ENCODE data around the gene KRTAP9-9.

The KRTAP9-9 gene

DNA sequence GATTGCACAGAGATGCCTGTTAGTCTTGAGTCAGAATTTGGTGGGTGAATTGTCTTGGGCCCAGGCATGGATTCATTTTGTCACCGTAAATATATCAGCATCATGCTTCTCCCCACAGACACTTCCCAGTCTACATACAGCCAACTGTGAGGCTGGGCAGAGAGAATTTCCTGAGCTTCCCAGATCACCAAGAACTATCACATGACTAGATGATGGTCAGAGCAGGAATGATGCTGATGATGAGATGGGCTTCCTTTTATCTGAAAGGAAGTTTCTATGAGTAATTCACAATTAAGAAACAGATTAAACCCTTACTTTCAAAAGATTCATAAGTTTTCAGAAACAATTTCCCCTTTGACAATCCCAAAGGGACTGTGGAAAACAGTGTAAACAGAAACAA is 323 bp upstream of the KRTAP9-9 start:
- DNase-seq (ENCODE audit: low read depth, low spot score): no peak
- TF ChIP-seq, protein P1, sequence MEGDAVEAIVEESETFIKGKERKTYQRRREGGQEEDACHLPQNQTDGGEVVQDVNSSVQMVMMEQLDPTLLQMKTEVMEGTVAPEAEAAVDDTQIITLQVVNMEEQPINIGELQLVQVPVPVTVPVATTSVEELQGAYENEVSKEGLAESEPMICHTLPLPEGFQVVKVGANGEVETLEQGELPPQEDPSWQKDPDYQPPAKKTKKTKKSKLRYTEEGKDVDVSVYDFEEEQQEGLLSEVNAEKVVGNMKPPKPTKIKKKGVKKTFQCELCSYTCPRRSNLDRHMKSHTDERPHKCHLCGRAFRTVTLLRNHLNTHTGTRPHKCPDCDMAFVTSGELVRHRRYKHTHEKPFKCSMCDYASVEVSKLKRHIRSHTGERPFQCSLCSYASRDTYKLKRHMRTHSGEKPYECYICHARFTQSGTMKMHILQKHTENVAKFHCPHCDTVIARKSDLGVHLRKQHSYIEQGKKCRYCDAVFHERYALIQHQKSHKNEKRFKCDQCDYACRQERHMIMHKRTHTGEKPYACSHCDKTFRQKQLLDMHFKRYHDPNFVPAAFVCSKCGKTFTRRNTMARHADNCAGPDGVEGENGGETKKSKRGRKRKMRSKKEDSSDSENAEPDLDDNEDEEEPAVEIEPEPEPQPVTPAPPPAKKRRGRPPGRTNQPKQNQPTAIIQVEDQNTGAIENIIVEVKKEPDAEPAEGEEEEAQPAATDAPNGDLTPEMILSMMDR (IDR thresholded peaks at IDR 0.05; ENCODE audit: insufficient read depth, low read length, missing control alignments): no peak
- ChIA-PET POLR2A (no interaction called here), CTCF (no interaction called here)
- no peak overlapping the region for H3K4me3 ChIP-seq (ENCODE audit: low read depth, low read length)

DNA sequence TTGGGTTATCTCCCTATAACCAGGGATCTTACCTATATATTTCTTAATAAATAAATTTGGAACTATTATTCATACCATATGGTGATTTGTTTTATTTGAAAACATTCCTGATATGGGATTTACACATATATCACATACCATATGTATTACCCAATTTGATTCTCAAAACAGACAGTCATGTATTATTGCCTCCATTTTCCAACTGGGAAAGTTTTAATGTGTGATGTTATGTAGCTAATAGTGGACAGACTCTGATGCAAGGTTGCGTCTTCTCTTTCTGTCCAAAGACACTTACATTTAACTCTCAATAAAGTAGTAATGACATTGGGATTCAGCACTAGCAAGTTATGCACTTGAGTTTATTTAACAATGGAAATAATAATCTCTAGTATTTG is 1.1 kb downstream of the KRTAP9-9 start:
- H3K4me3 ChIP-seq (ENCODE audit: low read depth, low read length): no peak overlapping the region
- ChIA-PET POLR2A (no interaction called here), CTCF (no interaction called here)
- no peak for DNase-seq (ENCODE audit: low read depth, low spot score)
- TF ChIP-seq, protein P1 (IDR thresholded peaks at IDR 0.05; ENCODE audit: insufficient read depth, low read length, missing control alignments): no peak

DNA sequence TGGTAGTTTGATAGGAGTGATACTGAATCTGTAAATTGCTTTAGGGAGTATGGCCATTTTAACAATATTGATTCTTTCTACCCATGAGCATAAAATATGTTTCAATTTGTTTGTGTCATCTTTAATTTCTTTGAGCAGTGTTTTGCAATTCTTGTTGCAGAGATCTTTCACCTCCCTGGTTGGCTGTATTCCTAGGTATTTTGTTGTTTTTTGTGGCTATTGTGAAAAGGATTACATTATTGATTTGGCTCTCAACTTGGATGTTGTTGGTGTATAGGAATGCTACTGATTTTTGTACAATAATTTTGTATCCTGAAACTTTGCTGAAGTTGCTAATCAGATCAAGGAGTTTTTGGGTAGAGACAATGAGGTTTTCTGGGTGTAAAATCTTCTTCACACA is 3.2 kb downstream of the KRTAP9-9 start:
- POLR2A ChIA-PET: no interaction called here
- CTCF ChIA-PET: no interaction called here
- DNase-seq (ENCODE audit: low read depth, low spot score): no peak
- H3K4me3 ChIP-seq (ENCODE audit: low read depth, low read length): no peak overlapping the region
- TF ChIP-seq, protein P1 (IDR thresholded peaks at IDR 0.05; ENCODE audit: insufficient read depth, low read length, missing control alignments): no peak

DNA sequence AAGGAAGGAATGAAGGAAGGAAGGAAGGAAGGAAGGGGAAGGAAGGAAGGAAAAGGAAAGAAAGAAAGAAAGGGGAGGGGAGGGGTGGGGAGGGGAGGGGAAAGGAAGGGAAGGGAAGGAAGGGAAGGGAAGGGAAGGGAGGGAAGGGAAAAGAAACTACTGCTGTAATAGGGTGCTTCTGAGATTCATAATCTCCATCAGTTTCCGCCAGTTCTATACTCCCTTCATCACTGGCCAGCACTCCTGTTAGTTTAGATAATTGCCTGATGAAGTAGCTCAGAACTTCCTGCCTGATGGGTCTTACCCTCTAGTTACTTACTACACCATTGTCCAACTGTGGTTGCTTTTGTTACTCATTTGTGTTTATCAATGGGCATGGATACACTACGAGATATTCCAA is 8.0 kb downstream of the KRTAP9-9 start:
- H3K4me3 ChIP-seq (ENCODE audit: low read depth, low read length): no peak overlapping the region
- ChIA-PET POLR2A (no interaction called here), CTCF (no interaction called here)
- no peak for DNase-seq (ENCODE audit: low read depth, low spot score)
- TF ChIP-seq, protein P1 (IDR thresholded peaks at IDR 0.05; ENCODE audit: insufficient read depth, low read length, missing control alignments): no peak

DNA sequence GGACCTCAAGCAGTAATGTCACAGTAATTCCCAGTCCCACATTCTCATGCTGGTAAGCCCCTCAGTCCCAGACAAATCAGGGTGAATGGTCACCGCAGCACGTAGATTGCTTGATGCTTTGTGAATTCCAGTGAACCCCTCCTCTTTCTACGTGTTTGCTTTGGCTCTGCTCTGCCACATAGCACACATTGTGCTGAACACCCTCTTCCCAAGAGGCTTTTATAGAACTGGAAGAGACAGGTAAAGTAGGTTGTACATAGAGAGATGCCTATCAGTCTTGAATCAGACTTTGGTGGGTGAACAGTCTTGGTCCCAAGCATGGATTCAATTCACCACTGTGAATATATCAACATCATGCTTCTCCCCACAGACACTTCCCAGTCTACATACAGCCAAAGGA is 9.4 kb downstream of the KRTAP9-9 start:
- no peak overlapping the region for H3K4me3 ChIP-seq (ENCODE audit: low read depth, low read length)
- POLR2A ChIA-PET: no interaction called here
- no peak for DNase-seq (ENCODE audit: low read depth, low spot score)
- TF ChIP-seq, protein P1 (IDR thresholded peaks at IDR 0.05; ENCODE audit: insufficient read depth, low read length, missing control alignments): no peak
- CTCF ChIA-PET: interaction anchor here (1.6 kb wide), 1 partner anchor 65 kb away, joined by 3 read pairs; no protein-coding TSS in a partner anchor

DNA sequence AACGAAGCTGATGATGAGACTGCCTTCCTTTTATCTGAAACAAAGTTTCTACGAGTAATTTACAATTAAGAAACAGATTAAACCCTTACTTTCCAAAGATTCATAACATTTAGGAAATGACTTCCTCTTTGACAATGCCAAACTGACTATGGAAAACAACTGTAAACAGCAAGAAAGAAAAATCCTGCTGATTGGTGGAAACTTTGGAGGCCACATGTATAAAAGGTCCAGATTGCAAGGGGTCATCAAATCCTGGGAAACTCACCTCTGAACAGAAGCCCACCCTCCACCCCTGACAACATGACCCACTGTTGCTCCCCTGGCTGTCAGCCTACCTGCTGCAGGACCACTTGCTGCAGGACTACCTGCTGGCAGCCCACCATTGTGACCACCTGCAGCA is 9.9 kb downstream of the KRTAP9-9 start, which contains the start of gene KRTAP9-6:
KRTAP9-6 (plus strand) TSS at position 301 of the 400 bp plus-strand sequence; CDS start at position 301, 0 bp downstream.
- TF ChIP-seq, protein P1 (IDR thresholded peaks at IDR 0.05; ENCODE audit: insufficient read depth, low read length, missing control alignments): no peak

More for the DNA sequence above, 9.9 kb downstream of the KRTAP9-9 start, which contains the start of gene KRTAP9-6:
- ChIA-PET CTCF (interaction anchor here (1.4 to 1.6 kb wide), 2 partner anchors 12 to 64 kb away, joined by 3 to 4 read pairs; no protein-coding TSS in a partner anchor), POLR2A (no interaction called here)
- no peak within 1 kb of the TSS for H3K4me3 ChIP-seq (ENCODE audit: low read depth, low read length)
- no peak for DNase-seq (ENCODE audit: low read depth, low spot score)
